ENCODE results near the gene M6PR.

GRCh38 chr12:8894378-8894777, 55.1 kb downstream of the M6PR start:
- no peak for TF ChIP-seq BHLHE40 (IDR thresholded peaks at IDR 0.05; ENCODE audit: borderline replicate concordance)
- no peak for TF ChIP-seq FOXK2 (IDR thresholded peaks at IDR 0.05)
- no peak for TF ChIP-seq SUZ12 (IDR thresholded peaks at IDR 0.05)
- no peak for TF ChIP-seq NFRKB (IDR thresholded peaks at IDR 0.05)
- TF ChIP-seq ARNT (IDR thresholded peaks at IDR 0.05) = no peak
- TF ChIP-seq ZNF384 (IDR thresholded peaks at IDR 0.05) = no peak
- TF ChIP-seq CTBP1 (IDR thresholded peaks at IDR 0.05; ENCODE audit: borderline replicate concordance) = no peak
- no peak for TF ChIP-seq SP1 (IDR thresholded peaks at IDR 0.05)
- TF ChIP-seq PKNOX1 (IDR thresholded peaks at IDR 0.05) = no peak

Data from HEK293T (cell line).